Nephron progenitor cell (in vitro differentiated cells): Measurements from ENCODE around the gene SEC16B.

Source experiments
- DNase-seq: peaks from one replicate; pipeline ENCODE4 v3.0.0; 2021
- H3K27ac Mint-ChIP-seq: 2 replicates; pipeline ENCODE4 v1.8.0; 2021; ENCODE audit warnings: mild to moderate bottlenecking, moderate library complexity, mixed read lengths
- H3K27me3 Mint-ChIP-seq: 2 replicates; pipeline ENCODE4 v1.8.0; 2021; ENCODE audit warnings: mild to moderate bottlenecking, low read depth, mixed read lengths; ENCODE audit not compliant: poor library complexity
- H3K36me3 Mint-ChIP-seq: 2 replicates; pipeline ENCODE4 v1.8.0; 2021; ENCODE audit warnings: low read depth, mixed read lengths
- H3K4me1 Mint-ChIP-seq: 2 replicates; pipeline ENCODE4 v1.8.0; 2021; ENCODE audit warnings: mixed read lengths
- H3K4me3 Mint-ChIP-seq: 2 replicates; pipeline ENCODE4 v1.8.0; 2021; ENCODE audit warnings: mild to moderate bottlenecking, moderate library complexity, mixed read lengths
- H3K9me3 Mint-ChIP-seq: 2 replicates; pipeline ENCODE4 v1.8.0; 2021; ENCODE audit warnings: mild to moderate bottlenecking, moderate library complexity, mixed read lengths
- CTCF ChIP-seq: fragments of 200-600 bp; sonication (generic); IDR thresholded peaks from 2 replicates; pipeline ENCODE4 v1.5.0; 2021; ENCODE audit warnings: antibody characterized with exemption

SEC16B gene

GRCh38 chr1:177897281-177897997 lies 72.4 kb downstream of the SEC16B start:
- H3K27ac Mint-ChIP-seq: no peak overlapping the region
- DNase-seq: no peak

More at GRCh38 chr1:177897281-177897997, 72.4 kb downstream of the SEC16B start:
- Mint-ChIP-seq H3K9me3 (peaks cover 11% of the 10 kb centered on the region), H3K4me1 (peaks cover 11% of the 10 kb centered on the region), H3K4me3 (no peak overlapping the region), H3K27me3 (peaks cover 62% of the 10 kb centered on the region), H3K36me3 (no peaks in the 10 kb centered on the region)
- TF ChIP-seq CTCF: no peak
